Measurements from ENCODE around the gene GATB. TPM values are rescaled to one million over a fixed set of nuclear protein-coding genes. Genes with fewer than 3 reads are reported as not detected.

The GATB gene
- total RNA-seq, 4 donors from 2014 or later: 18.7 to 34.0 (median 27.6) TPM

GRCh38 chr4:151688785-151689043 lies 72.1 kb downstream of the GATB start:
- no peaks in the 10 kb centered on the region for H3K27me3 ChIP-seq
- peak overlapping the region; percentile 49 to 92 (median 60) for H3K27ac ChIP-seq
- TF ChIP-seq, protein P1, sequence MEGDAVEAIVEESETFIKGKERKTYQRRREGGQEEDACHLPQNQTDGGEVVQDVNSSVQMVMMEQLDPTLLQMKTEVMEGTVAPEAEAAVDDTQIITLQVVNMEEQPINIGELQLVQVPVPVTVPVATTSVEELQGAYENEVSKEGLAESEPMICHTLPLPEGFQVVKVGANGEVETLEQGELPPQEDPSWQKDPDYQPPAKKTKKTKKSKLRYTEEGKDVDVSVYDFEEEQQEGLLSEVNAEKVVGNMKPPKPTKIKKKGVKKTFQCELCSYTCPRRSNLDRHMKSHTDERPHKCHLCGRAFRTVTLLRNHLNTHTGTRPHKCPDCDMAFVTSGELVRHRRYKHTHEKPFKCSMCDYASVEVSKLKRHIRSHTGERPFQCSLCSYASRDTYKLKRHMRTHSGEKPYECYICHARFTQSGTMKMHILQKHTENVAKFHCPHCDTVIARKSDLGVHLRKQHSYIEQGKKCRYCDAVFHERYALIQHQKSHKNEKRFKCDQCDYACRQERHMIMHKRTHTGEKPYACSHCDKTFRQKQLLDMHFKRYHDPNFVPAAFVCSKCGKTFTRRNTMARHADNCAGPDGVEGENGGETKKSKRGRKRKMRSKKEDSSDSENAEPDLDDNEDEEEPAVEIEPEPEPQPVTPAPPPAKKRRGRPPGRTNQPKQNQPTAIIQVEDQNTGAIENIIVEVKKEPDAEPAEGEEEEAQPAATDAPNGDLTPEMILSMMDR (IDR thresholded peaks at IDR 0.05 in 4 of 5, conservative IDR thresholded peaks at IDR 0.05 in 1 of 5): no peak
- no peak for TF ChIP-seq POLR2A (IDR thresholded peaks at IDR 0.05)
- intact Hi-C loops (cut with DNase I; ENCODE audit: low total_unique reads): no loop called here
- DNase-seq: no peak
- ATAC-seq: no peak
- H3K4me1 ChIP-seq: peaks cover 71 to 75% of the 10 kb centered on the region in 2 donors
- no peaks in the 10 kb centered on the region for H3K9me3 ChIP-seq
- no peaks in the 10 kb centered on the region for H3K36me3 ChIP-seq
- no peak overlapping the region for H3K4me3 ChIP-seq
- in situ Hi-C loops (cut with MboI; ENCODE audit: low sequenced_read_pairs in 4 of 4): no loop called here

DNA sequence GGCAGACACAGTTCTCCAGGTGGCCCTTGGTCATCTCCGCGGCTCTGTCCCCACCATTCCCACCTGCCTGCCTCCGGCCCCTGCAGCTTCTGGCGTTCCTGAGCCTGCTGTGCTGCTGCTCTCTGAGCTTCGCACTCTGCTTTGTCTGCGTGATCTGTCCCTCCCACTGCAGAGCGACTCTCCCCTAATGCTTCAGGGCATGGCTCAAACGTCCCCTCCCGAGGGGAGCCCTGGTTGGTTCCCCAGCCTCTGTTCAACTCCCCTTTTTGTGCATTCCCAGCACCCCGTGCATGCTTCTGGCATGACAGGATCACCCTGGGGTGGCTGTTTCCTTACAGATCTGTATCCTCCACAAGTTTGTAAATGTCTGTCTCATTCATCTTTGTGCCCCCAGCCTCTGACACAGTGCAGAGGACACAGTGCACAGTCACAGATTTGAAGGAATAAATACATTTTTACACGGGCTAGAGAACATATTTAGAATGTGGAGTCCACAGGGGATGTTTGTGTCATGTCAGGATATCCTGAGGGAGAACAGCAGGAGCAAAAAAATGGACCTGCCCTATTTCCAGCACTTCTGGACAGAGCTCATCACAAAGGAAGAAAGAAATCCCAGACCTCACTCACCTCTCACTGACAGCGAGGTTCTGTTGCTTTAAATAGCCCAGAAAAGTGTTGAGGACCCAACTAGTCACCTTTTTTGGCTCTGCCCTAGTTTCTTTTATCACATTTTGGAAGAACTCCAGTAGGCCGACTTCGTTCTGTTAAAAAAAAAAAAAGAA lies 72.6 kb downstream of the GATB start:
- peak overlapping the region; percentile 49 to 92 (median 60) for H3K27ac ChIP-seq
- no peak overlapping the region for H3K4me3 ChIP-seq
- no peaks in the 10 kb centered on the region for H3K9me3 ChIP-seq
- ATAC-seq: no peak
- intact Hi-C loops (cut with DNase I; ENCODE audit: low total_unique reads): no loop called here
- no peaks in the 10 kb centered on the region for H3K27me3 ChIP-seq
- H3K4me1 ChIP-seq: peaks cover 67 to 70% of the 10 kb centered on the region in 2 donors
- in situ Hi-C loops (cut with MboI; ENCODE audit: low sequenced_read_pairs in 4 of 4): no loop called here
- TF ChIP-seq POLR2A (IDR thresholded peaks at IDR 0.05): no peak
- TF ChIP-seq, protein P1 (IDR thresholded peaks at IDR 0.05 in 4 of 5, conservative IDR thresholded peaks at IDR 0.05 in 1 of 5): no peak
- H3K36me3 ChIP-seq: no peaks in the 10 kb centered on the region
- no peak for DNase-seq

GRCh38 chr4:151687021-151687640 lies 73.7 kb downstream of the GATB start:
- H3K4me1 ChIP-seq: peaks cover 56 to 59% of the 10 kb centered on the region in 2 donors
- TF ChIP-seq, protein P1 (IDR thresholded peaks at IDR 0.05 in 4 of 5, conservative IDR thresholded peaks at IDR 0.05 in 1 of 5): no peak
- no peak for TF ChIP-seq POLR2A (IDR thresholded peaks at IDR 0.05)
- DNase-seq: no peak
- in situ Hi-C loops (cut with MboI; ENCODE audit: low sequenced_read_pairs in 4 of 4): no loop called here
- H3K27ac ChIP-seq: peak overlapping the region in 2 of 4 donors; percentile 49 to 92
- intact Hi-C loops (cut with DNase I; ENCODE audit: low total_unique reads): no loop called here
- no peak overlapping the region for H3K4me3 ChIP-seq
- no peak for ATAC-seq
- no peaks in the 10 kb centered on the region for H3K9me3 ChIP-seq
- no peaks in the 10 kb centered on the region for H3K27me3 ChIP-seq
- no peaks in the 10 kb centered on the region for H3K36me3 ChIP-seq

- intact Hi-C loops (cut with DNase I; ENCODE audit: low total_unique reads): no loop called here
- Histone ChIP-seq H3K27me3 (no peaks in the 10 kb centered on the region), H3K4me1 (peaks cover 39 to 41% of the 10 kb centered on the region in 2 donors), H3K27ac (no peak overlapping the region), H3K9me3 (no peaks in the 10 kb centered on the region), H3K36me3 (no peaks in the 10 kb centered on the region), H3K4me3 (no peak overlapping the region)
- no peak for DNase-seq
- no peak for TF ChIP-seq POLR2A (IDR thresholded peaks at IDR 0.05)
- in situ Hi-C loops (cut with MboI; ENCODE audit: low sequenced_read_pairs in 4 of 4): no loop called here
- ATAC-seq: no peak
These were observed 75.5 kb downstream of the GATB start for GRCh38 chr4:151685303-151685702.

- H3K27me3 ChIP-seq: no peaks in the 10 kb centered on the region
- ATAC-seq: no peak
- peaks cover 3 to 4% of the 10 kb centered on the region in 2 donors for H3K4me1 ChIP-seq
- intact Hi-C loops (cut with DNase I; ENCODE audit: low total_unique reads): no loop called here
- no peak overlapping the region for H3K27ac ChIP-seq
- in situ Hi-C loops (cut with MboI; ENCODE audit: low sequenced_read_pairs in 4 of 4): no loop called here
- no peak overlapping the region for H3K4me3 ChIP-seq
- no peak for DNase-seq
- no peaks in the 10 kb centered on the region for H3K36me3 ChIP-seq
- TF ChIP-seq, protein P1 (IDR thresholded peaks at IDR 0.05 in 4 of 5, conservative IDR thresholded peaks at IDR 0.05 in 1 of 5): no peak
- TF ChIP-seq POLR2A (IDR thresholded peaks at IDR 0.05): no peak
- no peaks in the 10 kb centered on the region for H3K9me3 ChIP-seq
These were observed 79.7 kb downstream of the GATB start for GRCh38 chr4:151681085-151681484.

All from gastrocnemius medialis (tissue), 4 donors.